CD4-positive, alpha-beta T cell (primary cell): ENCODE data around the gene VAPB. TPM values are rescaled to one million over a fixed set of nuclear protein-coding genes. Genes with fewer than 3 reads are reported as not detected.

Source experiments
- ATAC-seq: fragments of 200-7000 bp; cut with Tn5 transposase; one replicate; pipeline ENCODE4 v1.10.0; 2022; ENCODE audit warnings: mild to moderate bottlenecking; ENCODE audit not compliant: poor library complexity
- CTCF ChIA-PET: fragments of 350-600 bp; sonication (Branson Sonifier 250); formaldehyde crosslinking; loops from one replicate; lab custom pipeline; 2021; ENCODE audit warnings: antibody characterized with exemption, inconsistent platforms; lab: Charles Lee
- POLR2A ChIA-PET: fragments of 350-600 bp; sonication (Branson Sonifier 250); formaldehyde crosslinking; loops from one replicate; lab custom pipeline; 2021; ENCODE audit warnings: antibody characterized with exemption, inconsistent platforms; lab: Charles Lee
- DNase-seq, 14 experiments: peaks; one replicate each; pipeline ENCODE4 v3.0.0-alpha.2; 2013 to 2020; ENCODE audit warnings: mixed read lengths in 2 of 14
- H3K27ac ChIP-seq, 2 donors: one replicate each; pipeline versions ENCODE4 v1.5.1 to v1.7.0; 2013; ENCODE audit warnings: low read length in 2 of 2, low read depth in 1 of 2, mild to moderate bottlenecking in 1 of 2
- H3K27me3 ChIP-seq, 2 experiments: 1 replicate in 1 of 2; 2 replicates in 1 of 2; pipeline versions ENCODE4 v1.6.1 to v1.7.0; 2013; ENCODE audit warnings: low read length in 2 of 2, control low read depth in 1 of 2, mild to moderate bottlenecking in 1 of 2, moderate library complexity in 1 of 2; ENCODE audit not compliant: insufficient read depth in 2 of 2, control insufficient read depth in 1 of 2
- H3K36me3 ChIP-seq: one replicate; pipeline ENCODE4 v1.6.1; 2013; ENCODE audit warnings: low read length, control low read depth; ENCODE audit not compliant: insufficient read depth
- H3K4me1 ChIP-seq: one replicate; pipeline ENCODE4 v1.6.1; 2013; ENCODE audit warnings: low read length, control low read depth; ENCODE audit not compliant: insufficient read depth
- H3K4me3 ChIP-seq: one replicate; pipeline ENCODE4 v1.5.1; 2013; ENCODE audit warnings: mild to moderate bottlenecking, low read length, moderate library complexity
- H3K9me3 ChIP-seq, 2 experiments: 1 replicate in 1 of 2; 2 replicates in 1 of 2; pipeline versions ENCODE4 v1.6.1 to v1.7.0; 2013; ENCODE audit warnings: low read length in 2 of 2, mild to moderate bottlenecking in 2 of 2, control low read depth in 1 of 2, moderate library complexity in 1 of 2; ENCODE audit not compliant: control insufficient read depth in 1 of 2, insufficient read depth in 1 of 2
- H3K27ac Mint-ChIP-seq: one replicate; pipeline ENCODE4 v1.8.0; 2020; ENCODE audit warnings: mixed read lengths
- H3K27me3 Mint-ChIP-seq: one replicate; pipeline ENCODE4 v1.8.0; 2021; ENCODE audit warnings: mixed read lengths
- H3K36me3 Mint-ChIP-seq: one replicate; pipeline ENCODE4 v1.8.0; 2021; ENCODE audit warnings: low read depth, mixed read lengths
- H3K4me1 Mint-ChIP-seq: one replicate; pipeline ENCODE4 v1.8.0; 2021; ENCODE audit warnings: low read depth, mixed read lengths
- H3K4me3 Mint-ChIP-seq: one replicate; pipeline ENCODE4 v1.8.0; 2020; ENCODE audit warnings: mild to moderate bottlenecking, mixed read lengths
- H3K9me3 Mint-ChIP-seq: one replicate; pipeline ENCODE4 v1.8.0; 2020; ENCODE audit warnings: mixed read lengths
- intact Hi-C, 2 experiments: fragments of 100-400 bp; cut with DNase I in 1 of 2; cut with micrococcal nuclease in 1 of 2; formaldehyde crosslinking; loops; one replicate each; pipeline versions ENCODE4 v1.15.1 to v1.9.0; 2023 to 2025; cut with DNase I, micrococcal nuclease
- total RNA-seq, 174 experiments: library from RNA in 2 of 174; stranded (reverse) in 2 of 174; gene quantifications; one replicate each; pipeline ENCODE4 v1.2.3 and lab custom pipeline; 2021 to 2026
- TF ChIP-seq, protein P1 (sequence below): fragments of 200-600 bp; IDR thresholded peaks from one replicate; pipeline ENCODE4 v1.8.0; 2022; ENCODE audit warnings: antibody characterized with exemption, mild to moderate bottlenecking

VAPB gene
- total RNA-seq, 2 experiments from 2014 or later: 25.2 to 29.4 TPM

DNA sequence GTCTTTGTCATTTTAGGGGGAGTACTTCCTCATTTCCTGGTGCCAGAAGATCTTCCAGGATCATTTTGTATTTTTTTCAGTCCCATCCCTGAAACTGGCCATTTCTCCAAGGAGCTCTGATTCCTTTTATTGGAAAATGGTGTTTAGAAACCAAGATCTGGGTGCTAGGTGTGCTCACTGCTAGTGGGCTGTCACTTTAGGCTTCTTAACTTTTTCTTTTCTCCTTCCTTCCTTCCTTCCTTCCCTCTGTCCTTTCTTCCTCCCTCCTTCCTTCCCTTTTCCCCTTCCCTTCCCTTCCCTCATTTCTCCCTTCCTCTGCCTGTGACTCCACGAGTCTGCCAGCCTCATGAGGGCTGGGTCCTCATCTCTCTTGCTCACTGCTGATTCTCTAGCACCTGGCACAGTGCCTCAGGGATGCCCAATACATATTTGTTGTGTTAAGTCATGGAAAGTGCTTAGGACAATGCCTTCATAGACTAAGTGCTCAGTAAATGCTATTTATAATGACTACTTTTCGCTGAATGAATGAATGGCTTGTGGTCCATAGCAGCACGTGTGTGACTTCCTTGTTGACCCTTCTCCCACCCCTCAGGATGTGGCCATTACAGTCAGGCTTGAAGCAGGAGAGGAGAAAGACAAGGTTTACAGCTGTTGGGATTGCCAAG, 89.2 kb downstream of the VAPB start:
- no peak for ATAC-seq
- ChIA-PET CTCF (no interaction called here), POLR2A (no interaction called here)
- Mint-ChIP-seq H3K27me3 (peaks cover 27% of the 10 kb centered on the region), H3K9me3 (peaks cover 5% of the 10 kb centered on the region), H3K36me3 (no peaks in the 10 kb centered on the region), H3K27ac (no peak overlapping the region), H3K4me3 (no peak overlapping the region), H3K4me1 (no peaks in the 10 kb centered on the region)
- Histone ChIP-seq H3K9me3 (peaks cover 0 to 5% of the 10 kb centered on the region in 2 experiments), H3K36me3 (no peaks in the 10 kb centered on the region), H3K27ac (no peak overlapping the region), H3K27me3 (no peaks in the 10 kb centered on the region), H3K4me3 (no peak overlapping the region), H3K4me1 (peaks cover 6% of the 10 kb centered on the region)
- no peak for DNase-seq
- TF ChIP-seq, protein P1, sequence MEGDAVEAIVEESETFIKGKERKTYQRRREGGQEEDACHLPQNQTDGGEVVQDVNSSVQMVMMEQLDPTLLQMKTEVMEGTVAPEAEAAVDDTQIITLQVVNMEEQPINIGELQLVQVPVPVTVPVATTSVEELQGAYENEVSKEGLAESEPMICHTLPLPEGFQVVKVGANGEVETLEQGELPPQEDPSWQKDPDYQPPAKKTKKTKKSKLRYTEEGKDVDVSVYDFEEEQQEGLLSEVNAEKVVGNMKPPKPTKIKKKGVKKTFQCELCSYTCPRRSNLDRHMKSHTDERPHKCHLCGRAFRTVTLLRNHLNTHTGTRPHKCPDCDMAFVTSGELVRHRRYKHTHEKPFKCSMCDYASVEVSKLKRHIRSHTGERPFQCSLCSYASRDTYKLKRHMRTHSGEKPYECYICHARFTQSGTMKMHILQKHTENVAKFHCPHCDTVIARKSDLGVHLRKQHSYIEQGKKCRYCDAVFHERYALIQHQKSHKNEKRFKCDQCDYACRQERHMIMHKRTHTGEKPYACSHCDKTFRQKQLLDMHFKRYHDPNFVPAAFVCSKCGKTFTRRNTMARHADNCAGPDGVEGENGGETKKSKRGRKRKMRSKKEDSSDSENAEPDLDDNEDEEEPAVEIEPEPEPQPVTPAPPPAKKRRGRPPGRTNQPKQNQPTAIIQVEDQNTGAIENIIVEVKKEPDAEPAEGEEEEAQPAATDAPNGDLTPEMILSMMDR: no peak
- intact Hi-C loops: no loop called here

DNA sequence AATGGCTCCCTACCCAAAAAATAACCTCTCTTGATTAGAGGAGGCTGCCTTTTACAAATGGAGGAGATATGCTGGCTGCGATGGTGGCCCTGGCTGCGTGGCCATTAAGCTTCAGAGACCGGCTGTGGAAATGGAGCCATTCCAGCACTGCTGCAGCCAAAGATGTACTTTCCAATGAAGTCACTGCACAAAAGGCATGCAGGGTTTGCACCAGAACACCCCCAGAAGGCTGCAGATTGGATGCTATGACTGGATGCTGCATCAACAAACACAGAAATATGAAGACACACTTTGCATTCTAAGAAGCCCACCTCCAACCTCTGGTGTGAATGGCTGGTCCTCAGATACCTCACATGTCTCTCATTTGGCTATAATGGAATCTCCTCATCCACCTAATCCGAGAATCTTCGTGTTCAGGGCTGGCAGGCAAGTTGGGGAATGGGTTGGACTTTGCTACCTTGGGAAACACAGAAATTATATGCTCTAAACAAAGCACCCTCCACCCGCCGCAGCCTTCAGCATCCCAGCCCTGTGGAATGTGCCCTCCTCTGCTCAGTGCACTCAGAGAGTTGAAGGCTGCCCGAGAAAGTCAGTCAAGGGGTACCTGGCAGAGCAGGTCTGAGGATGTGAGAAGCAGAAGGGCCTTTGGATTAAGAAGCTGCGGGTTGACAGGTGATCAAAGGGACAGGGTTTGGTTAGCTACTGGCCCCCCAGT, 90.9 kb downstream of the VAPB start:
- no peak overlapping the region for H3K27ac ChIP-seq
- H3K27me3 ChIP-seq: no peaks in the 10 kb centered on the region
- ATAC-seq: no peak
- H3K9me3 ChIP-seq: peaks cover 0 to 5% of the 10 kb centered on the region in 2 experiments
- H3K4me1 ChIP-seq: peaks cover 6% of the 10 kb centered on the region
- Mint-ChIP-seq H3K27ac (no peak overlapping the region), H3K27me3 (peaks cover 31% of the 10 kb centered on the region), H3K9me3 (peaks cover 5% of the 10 kb centered on the region), H3K36me3 (no peaks in the 10 kb centered on the region), H3K4me3 (no peak overlapping the region), H3K4me1 (no peaks in the 10 kb centered on the region)
- POLR2A ChIA-PET: no interaction called here
- TF ChIP-seq, protein P1: no peak
- no peaks in the 10 kb centered on the region for H3K36me3 ChIP-seq
- intact Hi-C loops: loop anchor here in 1 of 2 experiments (10.0 kb wide), 1 partner anchor 1015 kb away; no protein-coding TSS in a partner anchor
- DNase-seq: no peak
- H3K4me3 ChIP-seq: no peak overlapping the region
- CTCF ChIA-PET: interaction anchor here (0.6 to 1.2 kb wide), 3 partner anchors 48 to 975 kb away, joined by 3 read pairs; no protein-coding TSS in a partner anchor

DNA sequence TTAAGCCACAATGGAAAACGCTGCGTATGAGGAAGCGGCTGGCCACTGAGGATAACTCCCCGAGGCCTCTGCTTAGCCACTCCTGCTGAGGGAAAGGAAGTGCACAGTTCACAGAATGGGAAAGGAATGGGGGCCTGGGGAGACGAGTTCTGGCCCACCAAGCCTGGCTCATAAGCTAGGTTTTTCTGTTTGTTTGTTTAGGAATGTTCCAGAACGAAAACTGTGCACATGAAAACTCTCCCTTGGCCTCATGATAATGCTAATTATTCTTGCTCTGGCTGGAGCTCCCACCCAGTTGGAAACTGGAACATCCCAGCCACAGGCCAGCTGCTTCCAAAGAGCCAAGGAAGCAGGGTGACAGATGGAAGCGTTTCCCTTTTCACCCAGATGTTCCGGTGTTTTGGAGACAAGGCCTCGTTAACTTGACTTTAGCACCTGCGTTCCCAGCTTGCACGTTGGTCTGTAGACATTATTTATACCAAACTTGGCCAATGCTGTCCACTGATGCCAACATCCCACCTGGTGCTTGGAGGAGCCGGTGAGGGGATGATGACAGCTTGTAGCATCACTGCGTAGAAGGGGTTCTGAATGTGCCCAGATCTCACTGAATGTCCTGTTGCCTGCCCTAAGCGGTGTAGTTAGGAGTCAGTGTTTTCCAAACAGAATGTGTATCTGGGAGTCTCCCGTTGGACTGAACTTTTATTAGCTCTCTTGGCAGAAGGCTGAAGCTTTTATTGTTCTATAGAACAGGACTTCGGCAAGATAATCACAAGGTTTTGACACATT, 91.7 kb downstream of the VAPB start:
- ChIA-PET CTCF (interaction anchor here (0.8 to 1.5 kb wide), 6 partner anchors 151 to 1015 kb away, joined by 3 to 11 read pairs (median 4); partner anchors contain the start of gene STX16), POLR2A (no interaction called here)
- Histone ChIP-seq H3K9me3 (peaks cover 4 to 9% of the 10 kb centered on the region in 2 experiments), H3K27ac (no peak overlapping the region), H3K4me3 (no peak overlapping the region), H3K4me1 (peaks cover 6% of the 10 kb centered on the region), H3K36me3 (no peaks in the 10 kb centered on the region), H3K27me3 (no peaks in the 10 kb centered on the region)
- TF ChIP-seq, protein P1: no peak
- Mint-ChIP-seq H3K4me3 (no peak overlapping the region), H3K36me3 (peaks cover 1% of the 10 kb centered on the region), H3K9me3 (peaks cover 5% of the 10 kb centered on the region), H3K27ac (no peak overlapping the region), H3K4me1 (no peaks in the 10 kb centered on the region), H3K27me3 (peaks cover 31% of the 10 kb centered on the region)
- intact Hi-C loops: loop anchor here in 1 of 2 experiments (1.0 to 10.0 kb wide), 2 partner anchors 359 to 1014 kb away; no protein-coding TSS in a partner anchor
- DNase-seq (no peak), ATAC-seq (no peak)
